Endothelial cell of umbilical vein (primary cell): Measurements from ENCODE around the gene SNPH. TPM values are rescaled to one million over a fixed set of nuclear protein-coding genes. Genes with fewer than 3 reads are reported as not detected.

ENCODE experiments used
- BruUV-seq: library from RNA; stranded (reverse); fragments of 400-500 nt; replicated peaks from 2 replicates; lab custom pipeline; 2021; lab: Mats Ljungman, UMichigan
- CTCF ChIA-PET: fragments of 300-600, 350-600 bp; sonication (Branson Sonifier 250); formaldehyde crosslinking; loops from one replicate; lab custom pipeline; 2021; ENCODE audit warnings: antibody characterized with exemption, inconsistent platforms; lab: Charles Lee
- POLR2A ChIA-PET: fragments of 300-600, 350-600 bp; sonication (Branson Sonifier 250); formaldehyde crosslinking; loops from one replicate; lab custom pipeline; 2021; ENCODE audit warnings: antibody characterized with exemption, inconsistent platforms; lab: Charles Lee
- DNase-seq: peaks from one replicate; pipeline ENCODE4 v3.0.0-alpha.2; 2011; ENCODE audit warnings: low read depth, low spot score
- FAIRE-seq: peaks from 2 replicates; lab custom pipeline; 2011; peaks lifted over from hg19 to GRCh38; lab: Jason Lieb, UNC
- H2AFZ ChIP-seq: 2 replicates; pipeline ENCODE4 v1.6.0; 2012; ENCODE audit warnings: low read depth, low read length, control low read depth, inconsistent platforms
- H3K27ac ChIP-seq: 2 replicates; pipeline ENCODE4 v1.5.1; 2011; ENCODE audit warnings: low read depth, mild to moderate bottlenecking, control low read depth, low read length, moderate library complexity; ENCODE audit not compliant: insufficient read depth
- H3K27me3 ChIP-seq, 2 experiments: 2 replicates each; pipeline versions ENCODE4 v1.6.0 to v1.6.1; 2011; ENCODE audit warnings: low read length in 2 of 2, mixed read lengths in 1 of 2; ENCODE audit not compliant: control insufficient read depth in 2 of 2, insufficient read depth in 2 of 2
- H3K36me3 ChIP-seq, 2 experiments: 2 replicates in 1 of 2; 3 replicates in 1 of 2; pipeline ENCODE4 v1.5.1; 2011; ENCODE audit warnings: low read length in 2 of 2, mild to moderate bottlenecking in 1 of 2, moderate library complexity in 1 of 2; ENCODE audit not compliant: control insufficient read depth in 2 of 2, insufficient read depth in 2 of 2; ENCODE audit errors: extremely low read depth in 1 of 2
- H3K4me1 ChIP-seq: 3 replicates; pipeline ENCODE4 v1.5.1; 2011; ENCODE audit warnings: mild to moderate bottlenecking, low read length; ENCODE audit not compliant: control insufficient read depth, insufficient read depth; ENCODE audit errors: extremely low read depth
- H3K4me2 ChIP-seq: 2 replicates; pipeline ENCODE4 v1.6.1; 2011; ENCODE audit warnings: low read length, control low read depth, mixed read lengths; ENCODE audit not compliant: insufficient read depth
- H3K4me3 ChIP-seq, 3 experiments: fragments of 200-600 bp in 1 of 3; sonication (generic), shearing (Covaris generic) in 1 of 3; replicated peaks in 1 of 3; 2 replicates each; pipeline ENCODE4 v1.5.1; 2011 to 2016; ENCODE audit warnings: control low read depth in 3 of 3, low read length in 3 of 3, mild to moderate bottlenecking in 2 of 3, inconsistent platforms in 1 of 3, low read depth in 1 of 3, moderate library complexity in 1 of 3; ENCODE audit not compliant: insufficient read depth in 1 of 3
- H3K79me2 ChIP-seq: 2 replicates; pipeline ENCODE4 v1.6.0; 2012; ENCODE audit warnings: low read length, inconsistent platforms; ENCODE audit not compliant: control insufficient read depth, insufficient read depth
- H3K9ac ChIP-seq: replicated peaks from 2 replicates; pipeline ENCODE3; 2011; ENCODE audit warnings: low read length, control low read depth; ENCODE audit not compliant: insufficient read depth; ENCODE audit errors: extremely low read depth
- H3K9me1 ChIP-seq: replicated peaks from 3 replicates; pipeline ENCODE4 v1.6.0; 2011; ENCODE audit warnings: mild to moderate bottlenecking, low read length; ENCODE audit not compliant: control insufficient read depth, insufficient read depth; ENCODE audit errors: extremely low read depth
- H3K9me3 ChIP-seq: replicated peaks from 2 replicates; pipeline ENCODE4 v1.5.1; 2012; ENCODE audit warnings: low read length, inconsistent platforms; ENCODE audit not compliant: control insufficient read depth, insufficient read depth
- H4K20me1 ChIP-seq: replicated peaks from 2 replicates; pipeline ENCODE3; 2011; ENCODE audit warnings: mild to moderate bottlenecking, low read length; ENCODE audit not compliant: control insufficient read depth, insufficient read depth; ENCODE audit errors: extremely low read depth
- CTCF ChIP-seq, 2 donors: IDR thresholded peaks; 1 replicate in 1 of 2; 2 replicates in 1 of 2; pipeline ENCODE4 v1.5.1; 2011; ENCODE audit warnings: low read length in 2 of 2, mild to moderate bottlenecking in 2 of 2, moderate library complexity in 2 of 2, control low read depth in 1 of 2, inconsistent platforms in 1 of 2, low read depth in 1 of 2; ENCODE audit not compliant: insufficient read depth in 1 of 2; ENCODE audit errors: extremely low read depth in 1 of 2
- EZH2 ChIP-seq: IDR thresholded peaks from 2 replicates; pipeline ENCODE4 v1.6.1; 2012; ENCODE audit warnings: borderline replicate concordance, low read depth, mild to moderate bottlenecking, moderate library complexity, low read length, inconsistent platforms; ENCODE audit not compliant: severe bottlenecking
- FOS ChIP-seq: IDR thresholded peaks from 2 replicates; pipeline ENCODE4 v1.6.1; 2011; ENCODE audit warnings: mild to moderate bottlenecking, low read length, moderate library complexity, borderline replicate concordance; ENCODE audit not compliant: insufficient read depth
- GATA2 ChIP-seq: IDR thresholded peaks from 2 replicates; pipeline ENCODE4 v1.7.0; 2011; ENCODE audit warnings: low read depth, mild to moderate bottlenecking, moderate library complexity, mixed read lengths, low read length; ENCODE audit not compliant: insufficient read length, insufficient read depth
- JUN ChIP-seq: IDR thresholded peaks from 2 replicates; pipeline ENCODE4 v1.6.1; 2011; ENCODE audit warnings: borderline replicate concordance, low read depth; ENCODE audit not compliant: insufficient read length, insufficient read depth
- MYC ChIP-seq: IDR thresholded peaks from one replicate; pipeline ENCODE4 v1.6.1; 2011; ENCODE audit warnings: mild to moderate bottlenecking, low read depth, low read length
- POLR2A ChIP-seq: IDR thresholded peaks from 2 replicates; pipeline ENCODE4 v1.6.1; 2012; ENCODE audit warnings: low read depth, mild to moderate bottlenecking, control low read depth, low read length
- POLR2AphosphoS5 ChIP-seq: IDR thresholded peaks from 2 replicates; pipeline ENCODE4 v1.6.1; 2012; ENCODE audit warnings: low read depth, mild to moderate bottlenecking, control low read depth, low read length, moderate library complexity; ENCODE audit not compliant: insufficient read depth
- dilution Hi-C: fragments of 300-500 bp; cut with MboI; formaldehyde crosslinking; loops from one replicate; pipeline ENCODE4 v1.15.0; 2019; ENCODE audit warnings: low sequenced_read_pairs; ENCODE audit not compliant: extremely low pct_ligation_motif_present
- intact Hi-C: fragments of 100-400 bp; cut with micrococcal nuclease; formaldehyde crosslinking; loops from one replicate; pipeline ENCODE4 v1.10.0; 2022
- polyA plus RNA-seq, 4 experiments: library from polyadenylated mRNA; depleted of rRNA in 3 of 4; stranded (reverse) in 3 of 4; unstranded in 1 of 4; fragments of >200 nt; gene quantifications; 2 replicates each; pipeline versions ENCODE4 v1.2.1 to v1.2.3, GENCODE V29; 2011 to 2012; ENCODE audit warnings: missing spikeins in 1 of 4
- total RNA-seq: library from RNA; stranded (reverse); gene quantifications from 2 replicates; pipeline ENCODE4 v1.2.3, GENCODE V29; 2021

SNPH gene
- total and polyA plus RNA-seq, 2 donors (not counting 3 experiments of a cell fraction or from before 2014, with no cell fraction given) = 2.3 to 5.5 TPM

GRCh38 chr20:1296117-1296610 lies 30.1 kb downstream of the SNPH start:
- H3K4me2 ChIP-seq = no peak overlapping the region
- H3K27me3 ChIP-seq = no peaks in the 10 kb centered on the region
- ChIA-PET POLR2A (no interaction called here), CTCF (no interaction called here)
- no TSS peak for BruUV-seq
- no peaks in the 10 kb centered on the region for H3K79me2 ChIP-seq
- H3K36me3 ChIP-seq = no peaks in the 10 kb centered on the region
- FAIRE-seq (no peak), DNase-seq (no peak)
- H2AFZ ChIP-seq = no peak overlapping the region
- no peak overlapping the region for H3K9ac ChIP-seq
- no peak overlapping the region for H3K27ac ChIP-seq
- H4K20me1 ChIP-seq = no peaks in the 10 kb centered on the region
- H3K4me3 ChIP-seq = no peak overlapping the region
- intact Hi-C loops (no loop called here), dilution Hi-C loops (no loop called here)
- TF ChIP-seq EZH2 = no peak
- TF ChIP-seq FOS = no peak
- TF ChIP-seq POLR2AphosphoS5 = no peak
- TF ChIP-seq MYC = no peak
- TF ChIP-seq GATA2 = no peak
- no peak for TF ChIP-seq POLR2A
- TF ChIP-seq CTCF (IDR thresholded peaks at IDR 0.05; ENCODE audit: extremely low read depth in 1 of 2, insufficient read depth in 1 of 2, low read depth in 1 of 2, low read length in 2 of 2) = no peak
- TF ChIP-seq JUN = no peak
- H3K9me1 ChIP-seq = no peaks in the 10 kb centered on the region
- H3K9me3 ChIP-seq = no peaks in the 10 kb centered on the region
- H3K4me1 ChIP-seq = peaks cover 11% of the 10 kb centered on the region
